HepG2 (cell line): ENCODE data around the gene UNC13D. TPM values are rescaled to one million over a fixed set of nuclear protein-coding genes. Genes with fewer than 3 reads are reported as not detected.

Source experiments
- CBX5 ChIP-seq: sonication (generic); formaldehyde crosslinking; IDR thresholded peaks from 2 replicates; pipeline ENCODE4 v1.4.0; 2020; ENCODE audit warnings: missing genetic modification reagents, borderline replicate concordance
- CHD2 ChIP-seq: IDR thresholded peaks from 2 replicates; pipeline ENCODE4 v1.6.1; 2011; ENCODE audit warnings: low read depth, low read length, improper control_type of control experiment
- ETV6 ChIP-seq: sonication (generic); formaldehyde crosslinking; conservative IDR thresholded peaks from 2 replicates; pipeline ENCODE4 v1.4.0; 2020; ENCODE audit warnings: missing genetic modification reagents
- GABPB1 ChIP-seq: IDR thresholded peaks from 2 replicates; pipeline ENCODE4 v1.6.1; 2016; ENCODE audit warnings: mild to moderate bottlenecking, missing genetic modification reagents, moderate library complexity, missing compliant biosample characterization
- GLMP ChIP-seq: sonication (generic); formaldehyde crosslinking; IDR thresholded peaks from 2 replicates; pipeline ENCODE4 v1.9.0; 2021; ENCODE audit warnings: missing genetic modification reagents, mild to moderate bottlenecking, borderline replicate concordance
- IRF1 ChIP-seq: sonication (generic); formaldehyde crosslinking; IDR thresholded peaks from 2 replicates; pipeline ENCODE4 v1.4.0; 2020; ENCODE audit warnings: low read depth, mild to moderate bottlenecking, missing genetic modification reagents
- ISX ChIP-seq: sonication (generic); formaldehyde crosslinking; conservative IDR thresholded peaks from 2 replicates; pipeline ENCODE4 v1.5.0; 2020; ENCODE audit warnings: missing genetic modification reagents
- MXD4 ChIP-seq: IDR thresholded peaks from 2 replicates; pipeline ENCODE4 v1.6.1; 2016; ENCODE audit warnings: mild to moderate bottlenecking, missing biosample characterization, missing genetic modification reagents
- SETDB1 ChIP-seq: sonication (generic); formaldehyde crosslinking; IDR thresholded peaks from 2 replicates; pipeline ENCODE4 v1.5.1; 2020; ENCODE audit warnings: missing genetic modification reagents, mild to moderate bottlenecking, borderline replicate concordance
- SNAI1 ChIP-seq: sonication (generic); formaldehyde crosslinking; IDR thresholded peaks from 2 replicates; pipeline ENCODE4 v1.5.0; 2020; ENCODE audit warnings: mild to moderate bottlenecking, missing genetic modification reagents, borderline replicate concordance
- SP2 ChIP-seq: sonication (generic); formaldehyde crosslinking; IDR thresholded peaks from 2 replicates; pipeline ENCODE4 v1.5.1; 2020; ENCODE audit warnings: mild to moderate bottlenecking, missing genetic modification reagents
- SRSF9 ChIP-seq: fragments of 200-400 bp; formaldehyde crosslinking; IDR thresholded peaks from 2 replicates; pipeline ENCODE4 v1.6.1; 2018; ENCODE audit warnings: borderline replicate concordance, mild to moderate bottlenecking, low read depth, low read length; ENCODE audit not compliant: insufficient read depth, poor library complexity, severe bottlenecking
- STAT5B ChIP-seq: sonication (generic); formaldehyde crosslinking; IDR thresholded peaks from 2 replicates; pipeline ENCODE4 v1.4.0; 2020; ENCODE audit warnings: missing genetic modification reagents
- TBX3 ChIP-seq: fragments of 450-650 bp; IDR thresholded peaks from 2 replicates; pipeline ENCODE4 v1.6.1; 2017; ENCODE audit warnings: antibody characterized with exemption, mild to moderate bottlenecking, inconsistent platforms, borderline replicate concordance
- TEAD2 ChIP-seq: sonication (generic); formaldehyde crosslinking; IDR thresholded peaks from 2 replicates; pipeline ENCODE4 v1.9.0; 2021; ENCODE audit warnings: missing genetic modification reagents
- TRIM24 ChIP-seq: sonication (generic); formaldehyde crosslinking; IDR thresholded peaks from 2 replicates; pipeline ENCODE4 v1.8.0; 2022; ENCODE audit warnings: mild to moderate bottlenecking, missing genetic modification reagents
- ZNF235 ChIP-seq: sonication (generic); formaldehyde crosslinking; IDR thresholded peaks from 2 replicates; pipeline ENCODE4 v1.8.1; 2023; ENCODE audit warnings: mild to moderate bottlenecking, missing genetic modification reagents, borderline replicate concordance
- ZNF33B ChIP-seq: sonication (generic); formaldehyde crosslinking; IDR thresholded peaks from 2 replicates; pipeline ENCODE4 v1.5.1; 2020; ENCODE audit warnings: mild to moderate bottlenecking, missing genetic modification reagents
- ZNF496 ChIP-seq: sonication (generic); formaldehyde crosslinking; IDR thresholded peaks from 2 replicates; pipeline ENCODE4 v1.8.1; 2023; ENCODE audit warnings: mild to moderate bottlenecking, moderate library complexity, missing genetic modification reagents; ENCODE audit not compliant: insufficient replicate concordance
- ZNF572 ChIP-seq: sonication (generic); formaldehyde crosslinking; IDR thresholded peaks from 2 replicates; pipeline ENCODE4 v1.5.1; 2020; ENCODE audit warnings: mild to moderate bottlenecking, missing genetic modification reagents
- ZNF616 ChIP-seq: sonication (generic); formaldehyde crosslinking; IDR thresholded peaks from 2 replicates; pipeline ENCODE4 v1.5.0; 2020; ENCODE audit warnings: low read depth, mild to moderate bottlenecking, missing genetic modification reagents
- ZNF639 ChIP-seq: conservative IDR thresholded peaks from 2 replicates; pipeline ENCODE4 v1.6.1; 2018; ENCODE audit warnings: missing genetic modification reagents
- ZNF674 ChIP-seq: sonication (generic); formaldehyde crosslinking; IDR thresholded peaks from 2 replicates; pipeline ENCODE4 v1.5.0; 2020; ENCODE audit warnings: low read depth, mild to moderate bottlenecking, missing genetic modification reagents
- ZNF782 ChIP-seq: sonication (generic); formaldehyde crosslinking; IDR thresholded peaks from 2 replicates; pipeline ENCODE4 v1.4.0; 2020; ENCODE audit warnings: missing genetic modification reagents, mild to moderate bottlenecking, borderline replicate concordance
- ZNF792 ChIP-seq: IDR thresholded peaks from 2 replicates; pipeline ENCODE4 v1.6.1; 2016
- polyA plus RNA-seq, 8 experiments: library from polyadenylated mRNA; depleted of rRNA in 3 of 8; stranded (reverse) in 7 of 8; unstranded in 1 of 8; fragments of >200 nt; fragmentation: Illumina TruSeq in 4 of 8; extraction: Trizol in 4 of 8; gene quantifications; 2 replicates each; pipeline versions ENCODE4 v1.2.1 to v1.2.3, GENCODE V29; 2011 to 2016; ENCODE audit warnings: low read depth in 4 of 8, missing spikeins in 1 of 8, mixed read lengths in 1 of 8; ENCODE audit not compliant: insufficient read depth in 1 of 8
- total RNA-seq, 5 experiments: library from RNA; depleted of rRNA; stranded (reverse); fragments of >200 nt; fragmentation: Illumina TruSeq; extraction: Trizol; gene quantifications; 2 replicates each; pipeline ENCODE4 v1.2.3, GENCODE V29; 2016; ENCODE audit warnings: low read depth in 1 of 5
- TF ChIP-seq, protein P1 (sequence below): IDR thresholded peaks from 2 replicates; pipeline ENCODE4 v1.6.1; 2016; ENCODE audit warnings: missing compliant biosample characterization, missing genetic modification reagents, borderline replicate concordance

UNC13D gene
- total and polyA plus RNA-seq, 2 of the 13 experiments (the other 11 are each of a cell fraction or from before 2014, with no cell fraction given), result 29.7 to 42.7 TPM

DNA sequence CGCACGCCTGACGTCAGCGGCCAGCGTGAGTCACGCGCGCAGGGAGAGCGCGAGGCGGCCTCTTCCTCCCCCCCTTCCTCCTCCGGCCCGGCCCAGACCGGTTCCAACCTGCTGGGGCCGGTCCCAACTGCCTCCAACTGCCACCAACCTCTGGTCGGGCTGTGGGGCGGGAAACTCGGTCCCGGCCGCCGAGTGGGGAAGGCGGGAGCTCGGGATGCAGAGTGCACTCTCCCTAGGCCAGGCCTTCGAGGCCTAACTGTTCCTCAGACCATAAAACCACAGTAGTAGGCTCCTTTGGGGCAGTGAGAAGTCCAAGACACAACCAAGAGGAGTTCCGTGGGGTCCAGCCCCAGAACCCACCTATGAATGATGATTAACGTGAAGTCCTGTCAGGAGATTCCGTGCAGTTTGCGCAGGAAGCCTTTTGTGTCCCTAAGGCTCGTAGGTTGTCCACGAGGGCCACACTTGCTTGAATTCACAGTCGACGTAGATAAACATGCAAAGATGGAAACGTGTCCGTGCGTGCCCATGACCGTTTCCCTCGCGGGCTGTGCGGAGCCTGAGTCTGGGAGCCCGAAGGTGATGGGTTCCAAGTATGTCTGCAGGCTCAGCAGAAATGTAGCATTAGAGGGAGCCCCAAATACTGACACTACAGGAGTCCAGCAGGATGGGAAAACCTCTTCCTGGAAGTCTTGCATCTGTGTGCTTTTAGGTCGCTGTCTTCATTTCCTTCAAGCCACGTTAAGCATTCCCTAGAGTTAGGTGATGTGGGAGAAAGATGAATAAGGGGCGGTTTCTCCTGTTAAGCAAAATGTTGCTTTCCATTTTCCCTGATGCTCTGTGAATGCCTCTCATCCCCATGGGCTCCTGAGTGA, 59.0 kb downstream of the UNC13D start (continued):
- TF ChIP-seq, protein P1, sequence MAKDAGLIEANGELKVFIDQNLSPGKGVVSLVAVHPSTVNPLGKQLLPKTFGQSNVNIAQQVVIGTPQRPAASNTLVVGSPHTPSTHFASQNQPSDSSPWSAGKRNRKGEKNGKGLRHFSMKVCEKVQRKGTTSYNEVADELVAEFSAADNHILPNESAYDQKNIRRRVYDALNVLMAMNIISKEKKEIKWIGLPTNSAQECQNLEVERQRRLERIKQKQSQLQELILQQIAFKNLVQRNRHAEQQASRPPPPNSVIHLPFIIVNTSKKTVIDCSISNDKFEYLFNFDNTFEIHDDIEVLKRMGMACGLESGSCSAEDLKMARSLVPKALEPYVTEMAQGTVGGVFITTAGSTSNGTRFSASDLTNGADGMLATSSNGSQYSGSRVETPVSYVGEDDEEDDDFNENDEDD, result peak; percentile 96
- TF ChIP-seq ZNF496 (CRISPR knock-in tag) (no peak), ETV6 (peak; percentile 85), ZNF572 (CRISPR knock-in tag) (peak; percentile 89; the same call in 1 of the 2 replicates), ZNF616 (no peak; the same call in 1 of the 2 replicates), MXD4 (CRISPR knock-in tag) (0 out of 2 replicates have a peak, but pooled peaks have one; percentile 72), ZNF639 (CRISPR knock-in tag) (no peak; the same call in 1 of the 2 replicates), CHD2 (no peak), ZNF33B (CRISPR knock-in tag) (peak; percentile 90; the same call in 1 of the 2 replicates), ZNF674 (CRISPR knock-in tag) (no peak), SETDB1 (CRISPR knock-in tag) (no peak), SP2 (CRISPR knock-in tag) (no peak), ZNF782 (peak; percentile 64), TEAD2 (CRISPR knock-in tag) (no peak), ISX (CRISPR knock-in tag) (no peak), ZNF792 (peak; percentile 69; the same call in 1 of the 2 replicates), SRSF9 (no peak), GLMP (CRISPR knock-in tag) (no peak), GABPB1 (CRISPR knock-in tag) (peak; percentile 68; the same call in 1 of the 2 replicates), SNAI1 (peak; percentile 56; the same call in 1 of the 2 replicates), CBX5 (CRISPR knock-in tag) (peak; percentile 57; the same call in 1 of the 2 replicates), TRIM24 (CRISPR knock-in tag) (peak; percentile 77), IRF1 (CRISPR knock-in tag) (no peak), TBX3 (0 out of 2 replicates have a peak, but pooled peaks have one; percentile 15), STAT5B (CRISPR knock-in tag) (peak; percentile 79; the same call in 1 of the 2 replicates), ZNF235 (CRISPR knock-in tag) (no peak; the same call in 1 of the 2 replicates)
